Measurements from ENCODE around the gene ACBD4.

ACBD4 gene, protein sequence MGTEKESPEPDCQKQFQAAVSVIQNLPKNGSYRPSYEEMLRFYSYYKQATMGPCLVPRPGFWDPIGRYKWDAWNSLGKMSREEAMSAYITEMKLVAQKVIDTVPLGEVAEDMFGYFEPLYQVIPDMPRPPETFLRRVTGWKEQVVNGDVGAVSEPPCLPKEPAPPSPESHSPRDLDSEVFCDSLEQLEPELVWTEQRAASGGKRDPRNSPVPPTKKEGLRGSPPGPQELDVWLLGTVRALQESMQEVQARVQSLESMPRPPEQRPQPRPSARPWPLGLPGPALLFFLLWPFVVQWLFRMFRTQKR

DNA sequence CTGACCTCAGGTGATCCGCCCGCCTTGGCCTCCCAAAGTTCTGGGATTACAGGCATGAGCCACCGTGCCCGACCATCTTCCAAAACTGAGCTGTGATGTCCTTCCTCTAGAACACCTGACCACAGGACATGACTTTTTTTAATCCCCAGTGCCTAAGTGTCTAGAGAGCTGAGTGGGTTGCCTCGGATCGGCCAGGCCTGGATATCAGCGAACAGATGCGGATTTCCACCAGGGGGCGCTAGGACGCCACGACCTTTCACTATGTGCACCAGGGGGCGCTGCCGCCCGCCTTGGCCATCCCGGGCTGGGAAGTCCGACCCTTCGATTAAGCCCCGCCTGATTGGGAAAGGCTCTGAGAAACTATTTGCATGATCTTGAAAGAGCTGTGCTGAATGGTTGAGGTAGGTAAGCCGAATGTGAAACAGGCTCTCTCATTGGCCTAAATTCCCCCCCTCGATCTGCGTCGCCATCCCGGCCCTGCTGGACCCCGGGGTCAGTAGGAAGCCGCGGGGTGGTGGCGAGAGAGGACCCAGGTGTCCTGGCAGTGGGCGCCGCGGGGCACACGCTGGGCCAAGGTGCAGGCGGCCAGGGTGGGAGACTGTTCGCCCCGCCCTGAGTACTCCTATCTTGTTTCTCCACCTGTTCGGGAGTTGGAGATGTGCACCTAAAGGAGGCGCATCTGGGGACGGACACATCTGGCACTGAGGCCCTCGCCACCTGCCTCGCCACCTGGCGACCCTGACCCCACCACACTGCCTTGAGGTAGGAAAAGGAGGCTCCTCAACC lies at the start of gene ACBD4:
TSS of gene ACBD4 (plus strand) at position 496 of the 786 bp plus-strand sequence. CDS start 458 bp downstream, outside the sequence.
- DNase-seq (ENCODE audit: low read depth in 4 of 4, low spot score in 1 of 4) = peak; percentile 91 to 99 (median 96)

DNA sequence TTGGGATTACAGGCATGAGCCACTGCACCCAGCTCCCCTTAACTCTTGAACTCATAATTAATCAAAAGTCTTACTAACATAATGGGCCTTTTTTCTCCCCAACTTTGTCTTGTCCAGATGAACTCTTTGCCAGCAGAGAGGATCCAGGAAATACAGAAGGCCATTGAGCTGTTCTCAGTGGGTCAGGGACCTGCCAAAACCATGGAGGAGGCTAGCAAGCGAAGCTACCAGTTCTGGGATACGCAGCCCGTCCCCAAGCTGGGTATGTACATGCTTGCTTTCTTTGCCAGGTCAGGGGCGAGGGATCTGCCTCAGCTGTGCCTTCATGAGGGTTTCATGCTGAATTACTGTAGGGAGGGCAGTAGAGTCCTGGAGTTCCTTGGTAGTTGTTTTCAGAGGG lies 49.1 kb upstream of the ACBD4 start:
- no peak for DNase-seq (ENCODE audit: low read depth in 4 of 4, low spot score in 1 of 4)

DNA sequence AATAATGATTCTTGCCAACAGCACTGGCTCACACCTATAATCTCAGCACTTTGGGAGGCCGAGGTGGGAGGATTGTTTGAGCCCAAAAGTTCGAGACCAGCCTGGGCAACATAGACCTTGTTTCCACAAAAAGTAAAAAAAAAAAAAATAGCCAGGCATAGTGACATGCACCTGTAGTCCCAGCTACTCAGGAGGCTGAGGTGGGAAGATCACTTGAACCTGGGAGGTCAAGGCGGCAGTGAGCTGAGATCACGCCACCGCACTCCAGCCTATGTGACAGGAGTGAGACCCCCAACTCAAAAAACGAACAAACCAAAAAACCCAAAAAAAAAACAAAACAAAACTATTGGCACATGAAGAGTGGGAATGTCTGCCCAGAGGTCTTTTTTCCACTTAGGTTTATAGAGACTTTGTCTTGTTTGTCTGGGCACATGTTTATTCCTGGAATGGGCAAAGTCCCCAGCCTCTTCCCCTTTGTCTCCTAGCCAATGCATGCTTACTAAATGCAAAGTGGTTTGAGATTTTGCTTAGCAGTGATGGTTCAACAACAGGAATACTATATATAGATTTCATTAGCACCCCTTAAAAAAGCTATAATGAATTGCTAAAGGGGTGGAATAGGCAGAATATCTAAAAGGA lies 48.5 kb upstream of the ACBD4 start:
- no peak for DNase-seq (ENCODE audit: low read depth in 4 of 4, low spot score in 1 of 4)

DNA sequence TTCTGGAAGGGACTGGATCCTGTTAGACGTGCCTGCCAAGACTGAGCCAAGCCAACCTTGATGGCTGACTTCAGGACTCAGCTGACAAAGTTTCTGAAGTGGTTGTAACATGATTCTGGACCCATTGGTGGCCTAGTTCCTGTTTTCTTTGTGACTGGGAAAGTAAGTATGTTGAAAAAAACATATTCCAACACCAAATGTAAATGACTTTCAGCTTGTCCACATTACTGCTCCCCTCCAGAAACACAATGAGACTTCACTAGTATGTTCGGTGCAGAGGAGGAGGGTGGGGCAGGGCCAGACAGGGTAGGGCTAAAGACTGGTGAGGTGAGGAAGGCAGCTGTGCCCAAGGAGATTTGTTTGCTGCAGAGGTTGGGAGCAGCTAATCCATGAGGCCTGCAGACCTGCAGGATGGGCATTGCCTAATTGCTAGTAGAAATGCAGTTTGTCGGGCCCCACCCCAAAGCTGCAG lies 47.9 kb upstream of the ACBD4 start:
- DNase-seq (ENCODE audit: low read depth in 4 of 4, low spot score in 1 of 4) = no peak

DNA sequence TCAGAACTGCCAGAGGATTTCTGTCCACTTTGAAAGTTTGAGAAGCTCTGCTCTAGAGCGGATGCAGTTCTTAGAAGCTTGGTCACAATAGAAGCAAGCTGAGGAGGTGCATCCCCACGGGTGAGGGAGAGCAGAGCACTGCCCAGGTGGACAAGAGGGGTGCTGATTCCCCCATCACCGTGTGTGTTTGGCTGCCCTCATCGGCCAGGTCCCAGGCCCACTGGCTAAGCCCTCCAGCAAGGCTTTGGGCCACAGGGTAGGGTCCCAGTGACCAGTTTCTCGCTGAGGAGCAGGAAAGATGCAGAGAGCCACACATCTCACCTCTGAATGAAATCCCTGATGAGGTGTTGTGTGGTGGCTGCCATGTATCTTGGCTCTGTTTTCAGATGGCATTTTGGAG lies 47.5 kb upstream of the ACBD4 start:
- DNase-seq (ENCODE audit: low read depth in 4 of 4, low spot score in 1 of 4) = no peak

DNA sequence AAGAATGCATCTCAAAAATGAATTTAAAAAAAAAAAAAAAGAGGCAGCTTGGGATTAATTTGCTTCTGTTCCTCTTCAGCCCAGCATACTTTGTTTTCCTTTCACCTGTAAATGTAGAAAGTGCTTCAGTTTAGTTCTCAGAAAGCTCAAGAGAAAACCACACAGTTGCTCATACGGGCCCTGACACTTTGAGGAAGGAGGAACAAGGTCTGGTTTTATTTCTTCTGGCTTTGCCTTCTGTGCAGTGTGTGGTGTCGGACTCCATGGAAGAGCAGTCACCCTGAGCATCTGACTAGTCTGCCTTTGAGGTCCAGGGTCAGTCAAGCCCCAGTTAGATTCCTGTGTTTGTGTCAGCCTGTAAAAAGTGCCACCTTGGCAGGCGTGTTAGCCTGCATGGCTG lies 46.7 kb upstream of the ACBD4 start:
- no peak for DNase-seq (ENCODE audit: low read depth in 4 of 4, low spot score in 1 of 4)

DNA sequence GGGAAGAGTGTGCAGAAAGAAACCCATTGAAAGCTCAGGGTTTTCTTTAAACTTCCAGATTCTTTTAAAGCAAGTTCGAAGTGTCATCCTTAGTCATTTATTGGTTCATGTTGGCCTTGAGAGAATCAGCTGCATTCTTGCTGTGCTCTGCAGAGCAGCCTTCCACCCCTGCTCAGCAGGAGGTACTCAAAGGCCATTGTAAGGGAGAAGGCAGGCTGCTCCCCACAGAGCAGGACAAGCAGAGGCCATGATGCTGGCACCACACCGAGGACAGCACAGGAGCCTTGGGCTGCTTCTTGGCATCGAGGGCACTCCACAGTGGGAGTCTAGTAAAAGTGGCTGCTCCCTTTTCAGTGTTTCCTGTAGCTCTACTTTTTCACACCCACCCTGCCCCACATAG lies 44.8 kb upstream of the ACBD4 start:
- no peak for DNase-seq (ENCODE audit: low read depth in 4 of 4, low spot score in 1 of 4)

DNA sequence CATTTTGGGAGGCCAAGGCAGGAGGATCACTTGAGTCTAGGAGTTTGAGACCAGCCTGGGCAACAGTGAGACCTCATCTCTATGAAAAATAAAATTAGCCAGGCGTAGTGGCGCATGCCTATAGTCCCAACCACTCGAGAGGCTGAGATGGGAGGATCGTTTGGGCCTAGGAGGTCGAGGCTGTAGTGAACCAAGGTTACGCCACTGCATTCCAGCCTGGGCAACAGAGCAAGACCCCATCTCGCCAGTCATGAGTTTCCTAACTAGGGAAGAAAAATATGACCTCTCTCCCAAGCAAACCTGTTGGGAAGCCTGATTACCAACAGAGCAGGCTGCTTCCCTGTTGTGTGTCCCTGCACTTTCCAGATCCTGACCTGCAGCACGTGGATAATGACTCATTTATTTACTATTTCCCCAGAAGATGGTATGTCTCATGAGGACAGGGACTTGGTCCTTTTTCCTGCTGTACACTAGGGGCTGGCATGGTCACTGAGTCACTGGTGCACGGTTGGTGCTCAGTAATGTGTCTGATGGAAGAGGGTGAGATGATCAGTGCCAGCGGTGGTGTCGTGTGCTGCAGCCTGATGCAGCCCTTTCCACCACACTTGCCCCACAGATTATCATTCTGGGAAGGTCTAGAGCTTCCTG lies 43.6 kb upstream of the ACBD4 start:
- DNase-seq (ENCODE audit: low read depth in 4 of 4, low spot score in 1 of 4) = no peak

DNA sequence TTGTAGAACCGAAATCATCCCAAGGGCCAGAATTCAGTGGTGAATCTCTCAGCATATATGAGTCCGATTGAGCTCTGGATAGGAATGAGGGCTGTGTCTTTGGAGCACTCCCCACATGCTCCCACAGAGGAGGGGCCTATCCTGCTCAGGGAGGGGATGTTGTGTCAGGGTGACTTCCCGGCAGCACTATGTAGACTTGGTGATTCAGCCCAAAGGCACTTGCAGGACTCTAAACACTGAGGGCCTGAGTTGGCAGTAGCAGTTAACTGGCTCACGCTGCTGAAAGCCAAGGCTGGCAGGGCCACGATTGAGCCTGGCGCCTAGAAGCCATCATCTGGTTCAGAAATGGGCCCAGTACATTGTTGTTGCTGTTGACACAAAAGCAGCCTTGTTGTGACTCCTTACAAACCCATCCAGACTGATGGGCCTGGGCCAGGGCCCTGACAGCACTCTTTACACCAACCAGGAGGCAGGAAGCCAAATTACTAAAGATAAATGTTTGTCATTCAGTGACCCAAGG lies 42.5 kb upstream of the ACBD4 start:
- no peak for DNase-seq (ENCODE audit: low read depth in 4 of 4, low spot score in 1 of 4)

DNA sequence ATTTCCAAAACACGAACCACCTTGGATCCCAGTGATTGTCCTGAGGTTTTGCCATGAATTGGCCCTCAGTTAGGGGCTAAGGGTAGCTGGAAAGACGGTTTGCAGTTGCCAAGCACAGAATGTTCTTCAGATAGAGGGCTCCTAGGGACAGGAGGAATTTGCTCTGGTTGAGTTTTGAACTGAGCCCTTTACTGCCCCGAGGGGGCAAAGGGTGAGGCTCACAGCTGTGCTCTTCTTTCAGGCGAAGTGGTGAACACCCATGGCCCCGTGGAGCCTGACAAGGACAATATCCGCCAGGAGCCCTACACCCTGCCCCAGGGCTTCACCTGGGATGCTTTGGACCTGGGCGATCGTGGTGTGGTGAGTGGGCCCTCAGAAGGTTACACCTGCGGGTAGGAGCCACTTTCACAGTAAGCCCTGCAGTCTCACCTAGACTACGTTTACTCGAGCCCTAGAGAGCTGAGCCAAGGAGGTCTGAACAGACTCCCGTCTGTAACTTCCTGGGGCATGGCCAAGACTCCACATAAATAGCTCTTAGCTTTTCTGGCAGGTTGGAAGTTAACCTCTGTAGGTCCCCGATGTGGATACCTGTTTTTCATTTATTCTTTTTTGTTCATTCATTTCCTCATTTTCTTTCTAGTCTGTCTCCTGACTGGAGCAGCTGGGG lies 41.9 kb upstream of the ACBD4 start:
- no peak for DNase-seq (ENCODE audit: low read depth in 4 of 4, low spot score in 1 of 4)

DNA sequence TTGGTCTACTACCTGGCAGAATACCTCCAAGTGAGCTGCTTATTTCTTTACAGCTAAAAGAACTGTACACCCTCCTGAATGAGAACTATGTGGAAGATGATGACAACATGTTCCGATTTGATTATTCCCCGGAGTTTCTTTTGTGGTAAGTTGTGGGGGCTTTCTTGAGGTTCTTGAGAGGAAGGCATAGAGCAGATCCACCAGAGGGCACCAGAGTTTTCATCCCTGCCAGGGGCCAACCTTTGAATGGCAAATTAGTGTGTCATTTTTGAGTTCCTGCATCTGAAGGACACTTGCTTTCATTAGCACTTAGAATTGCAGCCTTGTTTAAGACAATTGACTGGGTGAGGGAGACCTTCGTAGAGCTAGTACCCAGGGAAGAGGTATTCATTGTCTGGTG lies 39.3 kb upstream of the ACBD4 start:
- no peak for DNase-seq (ENCODE audit: low read depth in 4 of 4, low spot score in 1 of 4)

DNA sequence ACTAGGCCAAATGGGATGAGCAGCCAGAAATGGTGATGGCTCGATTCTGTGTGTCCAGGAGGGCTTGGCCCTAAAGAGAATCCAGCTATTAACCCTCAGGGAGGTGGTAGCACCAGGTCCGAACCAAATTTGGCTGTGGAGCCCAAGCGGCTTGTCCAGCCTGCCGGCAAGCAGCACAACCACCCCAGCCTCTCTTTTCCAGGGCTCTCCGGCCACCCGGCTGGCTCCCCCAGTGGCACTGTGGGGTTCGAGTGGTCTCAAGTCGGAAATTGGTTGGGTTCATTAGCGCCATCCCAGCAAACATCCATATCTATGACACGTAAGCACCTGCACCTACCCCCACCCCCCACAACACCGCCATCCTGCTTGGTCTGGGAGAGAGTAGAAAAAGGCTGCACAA lies 38.6 kb upstream of the ACBD4 start:
- no peak for DNase-seq (ENCODE audit: low read depth in 4 of 4, low spot score in 1 of 4)

DNA sequence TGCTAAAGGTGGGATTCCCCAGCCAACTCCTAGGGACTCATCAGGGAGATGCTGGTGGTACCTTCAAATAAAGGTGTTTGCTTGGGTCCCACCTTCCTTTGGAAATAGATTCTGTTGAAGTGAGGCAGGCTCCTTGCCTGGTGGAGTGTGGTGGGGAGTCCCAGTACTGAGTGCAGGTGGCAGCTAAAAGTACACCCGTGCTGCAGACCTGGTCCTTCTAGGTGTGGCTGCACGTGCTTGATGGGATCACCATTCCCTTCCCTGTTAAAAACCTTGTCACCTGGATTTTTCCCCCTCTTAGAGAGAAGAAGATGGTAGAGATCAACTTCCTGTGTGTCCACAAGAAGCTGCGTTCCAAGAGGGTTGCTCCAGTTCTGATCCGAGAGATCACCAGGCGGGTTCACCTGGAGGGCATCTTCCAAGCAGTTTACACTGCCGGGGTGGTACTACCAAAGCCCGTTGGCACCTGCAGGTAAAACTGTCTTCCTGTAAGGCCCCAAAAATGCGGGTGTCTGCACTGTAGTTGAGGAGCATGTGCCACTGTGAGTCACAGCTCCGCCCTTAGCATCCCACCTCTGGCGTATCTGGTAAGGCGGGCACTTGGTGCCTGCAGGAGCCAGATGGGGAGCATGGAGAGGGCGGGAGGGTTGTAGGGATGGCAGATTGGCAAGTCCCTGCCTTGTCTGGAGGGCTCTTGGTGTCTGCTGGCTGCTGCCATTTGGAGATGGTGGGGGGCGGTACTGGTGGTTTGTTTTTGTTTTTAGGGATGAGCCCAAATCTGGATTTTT lies 37.2 kb upstream of the ACBD4 start:
- no peak for DNase-seq (ENCODE audit: low read depth in 4 of 4, low spot score in 1 of 4)

DNA sequence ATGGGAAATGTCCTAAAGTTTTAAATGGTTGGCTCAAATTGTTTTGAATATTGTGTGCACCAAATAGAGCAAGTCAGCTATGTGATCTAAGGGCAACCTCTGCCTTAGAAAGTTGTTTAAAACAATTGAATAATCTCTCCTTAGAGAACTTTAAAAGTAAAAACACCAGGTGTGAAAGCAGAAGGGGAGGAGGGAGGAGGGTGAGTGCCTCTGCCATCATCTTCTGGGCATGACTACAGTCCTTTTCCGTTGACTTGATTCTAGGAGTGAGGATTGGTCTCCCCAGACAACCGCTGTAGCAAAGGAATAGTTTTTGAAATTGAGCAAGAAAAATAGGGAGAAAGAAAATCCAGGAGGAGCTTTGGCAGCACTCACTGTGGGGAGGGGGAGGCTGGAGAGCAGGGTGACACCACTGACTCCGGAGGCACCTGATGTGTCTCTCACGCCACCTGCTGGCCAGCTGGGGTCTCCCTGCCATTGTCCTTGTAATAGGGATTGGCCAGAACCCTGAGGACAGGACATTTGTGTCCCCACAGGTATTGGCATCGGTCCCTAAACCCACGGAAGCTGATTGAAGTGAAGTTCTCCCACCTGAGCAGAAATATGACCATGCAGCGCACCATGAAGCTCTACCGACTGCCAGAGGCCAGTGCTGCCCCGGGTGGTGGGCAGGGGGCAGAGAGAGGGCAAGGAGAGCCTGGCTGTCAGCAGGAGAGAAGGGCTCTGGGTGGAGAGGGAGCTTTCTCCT lies 36.4 kb upstream of the ACBD4 start:
- peak; percentile 26 to 61 (median 50) for DNase-seq (ENCODE audit: low read depth in 4 of 4, low spot score in 1 of 4)

DNA sequence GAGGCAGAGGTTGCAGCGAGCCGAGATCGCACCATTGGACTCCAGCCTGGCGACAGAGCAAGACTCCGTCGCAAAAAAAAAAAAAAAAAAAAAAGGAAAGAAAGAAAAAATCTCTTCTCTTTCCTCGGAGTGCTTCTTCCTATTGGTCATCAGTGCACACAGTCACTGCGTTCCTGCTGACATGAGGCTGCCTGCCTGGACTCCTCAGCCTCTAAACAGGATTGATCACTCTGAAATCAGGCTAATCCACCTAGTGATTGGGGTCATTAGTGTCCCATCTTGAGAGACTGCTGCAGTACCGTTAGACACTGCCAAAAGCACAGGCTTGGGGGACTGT lies 34.0 kb upstream of the ACBD4 start:
- no peak for DNase-seq (ENCODE audit: low read depth in 4 of 4, low spot score in 1 of 4)

DNA sequence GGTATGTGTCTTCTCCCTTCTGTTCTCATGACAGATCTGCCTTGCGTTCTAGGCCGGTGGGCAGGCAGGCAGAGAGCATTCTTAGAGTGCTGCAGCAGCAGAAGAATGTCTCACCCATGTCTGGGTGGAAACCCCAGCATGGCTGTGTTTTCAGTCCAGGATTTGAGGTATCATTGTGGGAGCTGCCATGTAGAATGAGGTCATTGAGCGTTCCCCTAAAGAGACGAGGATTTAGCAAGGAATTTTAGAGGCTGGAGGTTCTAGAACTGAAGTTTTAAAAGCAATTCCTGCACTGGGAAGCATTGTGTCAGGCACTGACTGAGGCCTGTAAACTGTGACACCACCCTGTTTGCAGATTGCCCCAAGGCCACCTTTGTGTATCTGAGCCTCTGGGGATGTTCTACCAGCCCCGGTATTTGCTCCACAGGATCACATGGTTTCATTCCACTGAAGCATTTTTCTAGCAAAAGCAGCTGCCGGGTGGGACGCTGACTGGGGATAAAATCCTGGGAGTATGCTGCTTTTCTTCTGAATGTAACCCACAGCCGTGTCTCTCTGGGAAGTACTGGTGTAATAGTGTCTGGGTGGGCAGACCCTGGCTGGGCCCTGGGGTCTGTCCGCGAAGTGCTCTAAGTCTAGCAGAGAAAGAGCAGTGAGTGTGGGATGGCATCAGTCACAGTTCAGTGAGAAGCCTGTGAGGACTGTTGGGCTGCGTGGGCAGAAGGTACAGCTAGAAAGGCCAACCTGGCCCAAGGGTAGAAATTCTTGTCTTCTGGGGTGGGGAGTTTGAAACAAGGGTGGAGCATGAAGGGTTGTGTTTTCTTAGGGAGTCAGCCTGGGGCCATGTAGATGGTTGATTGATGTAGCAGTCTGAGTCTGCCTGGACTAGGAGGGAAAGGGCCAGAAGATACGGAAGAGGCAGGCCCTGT lies 33.3 kb upstream of the ACBD4 start:
- DNase-seq (ENCODE audit: low read depth in 4 of 4, low spot score in 1 of 4) = no peak

DNA sequence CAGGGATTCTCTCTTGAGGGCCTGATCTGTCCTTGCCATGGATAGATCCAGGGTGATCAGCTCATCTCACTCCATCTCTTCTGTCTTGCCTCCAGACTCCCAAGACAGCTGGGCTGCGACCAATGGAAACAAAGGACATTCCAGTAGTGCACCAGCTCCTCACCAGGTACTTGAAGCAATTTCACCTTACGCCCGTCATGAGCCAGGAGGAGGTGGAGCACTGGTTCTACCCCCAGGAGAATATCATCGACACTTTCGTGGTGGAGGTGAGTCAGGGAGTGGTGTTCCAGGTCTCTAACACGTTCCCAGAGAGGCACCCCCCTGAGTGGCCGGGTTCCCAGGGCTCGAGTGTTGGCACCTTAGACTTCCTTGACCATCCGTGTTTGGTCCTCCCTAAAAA lies 32.6 kb upstream of the ACBD4 start:
- no peak for DNase-seq (ENCODE audit: low read depth in 4 of 4, low spot score in 1 of 4)

DNA sequence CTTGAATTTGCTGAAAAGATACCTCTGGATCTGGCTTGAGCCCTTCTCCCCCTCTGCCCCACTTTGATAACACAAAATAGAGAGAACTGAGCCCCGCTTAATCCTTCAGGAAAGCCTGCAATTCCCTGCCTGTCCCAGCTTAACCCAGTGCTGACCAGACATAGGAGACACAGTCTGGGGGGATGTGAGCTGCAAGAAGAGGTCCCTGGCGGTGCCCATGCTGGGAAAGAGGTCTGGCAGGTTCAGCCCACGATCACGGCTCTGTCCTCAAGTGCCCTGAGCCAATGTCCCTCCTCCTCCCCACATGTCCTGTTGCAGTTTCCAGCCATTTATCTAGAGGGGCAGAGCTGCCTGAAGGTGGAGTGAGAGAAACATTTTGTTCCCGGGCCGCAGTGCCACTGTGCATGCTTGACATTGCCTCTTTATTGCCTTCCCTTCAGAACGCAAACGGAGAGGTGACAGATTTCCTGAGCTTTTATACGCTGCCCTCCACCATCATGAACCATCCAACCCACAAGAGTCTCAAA lies 32.2 kb upstream of the ACBD4 start:
- no peak for DNase-seq (ENCODE audit: low read depth in 4 of 4, low spot score in 1 of 4)

Measured in stimulated activated CD4-positive, alpha-beta T cell treated with anti-CD3 and anti-CD28 coated beads, Interleukin-1b, Interleukin-23, amount 100 ng/mL, for 24 hours (primary cell).